ENCODE measurements around the gene SEC61B. TPM values are rescaled to one million over a fixed set of nuclear protein-coding genes. Genes with fewer than 3 reads are reported as not detected.

Gene SEC61B
- total RNA-seq: 100 to 1,000 TPM in 1 of 3 donors, 10 to 100 TPM in 2; 86.3 to 121 (median 92.9) TPM

- Histone ChIP-seq H3K36me3 (no peaks in the 10 kb centered on the region), H3K27ac (peak within 1 kb of the TSS; percentile 94), H3K4me1 (peaks cover 0 to 18% of the 10 kb centered on the region in 2 donors), H3K27me3 (no peaks in the 10 kb centered on the region), H3K4me3 (peak within 1 kb of the TSS; percentile 68 to 98 (median 89)), H3K9me3 (no peaks in the 10 kb centered on the region)
- TF ChIP-seq POLR2AphosphoS5 (IDR thresholded peaks at IDR 0.05) (peak; percentile 72 to 88 (median 86)), CTCF (IDR thresholded peaks at IDR 0.05) (no peak), POLR2A (IDR thresholded peaks at IDR 0.05) (peak; percentile 30)
- intact Hi-C loops (cut with DNase I; ENCODE audit: low total_unique reads): loop anchor here (1.0 kb wide), 1 partner anchor 30 kb away; no protein-coding TSS in a partner anchor
- peak; percentile 85 to 88 for DNase-seq (ENCODE audit: low spot score in 2 of 2)
Measured at GRCh38 chr9:99221621-99222415, at the start of gene SEC61B, which contains the start of gene ALG2. Gene SEC61B (plus strand): TSS chr9:99222282. CDS start chr9:99222364, 82 bp downstream. Gene ALG2 (minus strand): TSS chr9:99221942. CDS start chr9:99221894, 48 bp downstream.

- no peak overlapping the region for H3K27ac ChIP-seq
- H3K4me1 ChIP-seq: no peaks in the 10 kb centered on the region
- no peaks in the 10 kb centered on the region for H3K9me3 ChIP-seq
- H3K27me3 ChIP-seq: no peaks in the 10 kb centered on the region
- no peak for DNase-seq (ENCODE audit: low spot score in 2 of 2)
- no peak overlapping the region for H3K4me3 ChIP-seq
- H3K36me3 ChIP-seq: no peaks in the 10 kb centered on the region
- no peak for TF ChIP-seq POLR2AphosphoS5 (IDR thresholded peaks at IDR 0.05)
- no peak for TF ChIP-seq POLR2A (IDR thresholded peaks at IDR 0.05)
- no peak for TF ChIP-seq CTCF (IDR thresholded peaks at IDR 0.05)
- intact Hi-C loops (cut with DNase I; ENCODE audit: low total_unique reads): no loop called here
Measured at GRCh38 chr9:99173570-99174504, 48.2 kb upstream of the SEC61B start.

GRCh38 chr9:99176527-99177013 lies 45.5 kb upstream of the SEC61B start:
- DNase-seq (ENCODE audit: low spot score in 2 of 2): no peak
- Histone ChIP-seq H3K4me3 (no peak overlapping the region), H3K9me3 (no peaks in the 10 kb centered on the region), H3K4me1 (no peaks in the 10 kb centered on the region), H3K27me3 (no peaks in the 10 kb centered on the region), H3K27ac (peak overlapping the region; percentile 3 to 33), H3K36me3 (no peaks in the 10 kb centered on the region)
- TF ChIP-seq POLR2A (IDR thresholded peaks at IDR 0.05): no peak
- intact Hi-C loops (cut with DNase I; ENCODE audit: low total_unique reads): no loop called here

GRCh38 chr9:99177576-99178366 lies 44.3 kb upstream of the SEC61B start:
- intact Hi-C loops (cut with DNase I; ENCODE audit: low total_unique reads): no loop called here
- H3K27ac ChIP-seq: no peak overlapping the region

More at GRCh38 chr9:99177576-99178366, 44.3 kb upstream of the SEC61B start:
- DNase-seq (ENCODE audit: low spot score in 2 of 2): no peak
- TF ChIP-seq POLR2AphosphoS5 (IDR thresholded peaks at IDR 0.05) (no peak), POLR2A (IDR thresholded peaks at IDR 0.05) (no peak), CTCF (IDR thresholded peaks at IDR 0.05) (no peak)
- Histone ChIP-seq H3K27me3 (no peaks in the 10 kb centered on the region), H3K4me3 (no peak overlapping the region), H3K4me1 (no peaks in the 10 kb centered on the region), H3K9me3 (no peaks in the 10 kb centered on the region), H3K36me3 (no peaks in the 10 kb centered on the region)
